Measurements from ENCODE around the gene DPP6. TPM values are rescaled to one million over a fixed set of nuclear protein-coding genes. Genes with fewer than 3 reads are reported as not detected.

Gene DPP6
- total and polyA plus RNA-seq, 2 experiments from 2014 or later: 0.20 to 0.44 TPM

DNA sequence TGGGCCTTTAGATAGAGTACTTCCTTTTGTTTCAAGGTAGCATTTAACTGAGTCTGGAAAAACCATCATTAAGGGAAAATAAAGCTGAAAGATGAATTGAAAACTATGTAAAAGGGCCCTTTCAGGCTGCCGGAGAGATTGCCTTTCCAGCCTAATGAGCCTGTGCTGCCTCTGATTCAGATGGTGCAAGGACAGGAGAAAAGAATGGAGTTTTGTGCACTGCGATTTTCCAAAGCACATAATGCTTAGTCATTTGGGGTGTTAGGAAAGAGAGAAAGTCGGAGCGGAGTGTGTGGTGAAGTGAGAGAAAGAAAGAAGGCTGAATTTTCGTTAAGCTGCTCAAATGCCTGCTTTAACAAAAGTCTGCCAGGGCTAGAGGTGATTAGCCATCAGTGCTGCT lies 691.0 kb downstream of the DPP6 start:
- H3K4me3 ChIP-seq: no peak overlapping the region
- no peaks in the 10 kb centered on the region for H3K9me3 ChIP-seq (ENCODE audit: low read depth)
- no peak overlapping the region for H3K27ac ChIP-seq
- no peak for DNase-seq (ENCODE audit: low spot score)
- H4K20me1 ChIP-seq (ENCODE audit: insufficient read depth, poor library complexity, severe bottlenecking): no peaks in the 10 kb centered on the region
- no peaks in the 10 kb centered on the region for H3K36me3 ChIP-seq (replicated peaks; ENCODE audit: insufficient read depth, low read depth)
- H2AFZ ChIP-seq: no peak overlapping the region
- H3K4me1 ChIP-seq (ENCODE audit: insufficient read depth): no peaks in the 10 kb centered on the region
- TF ChIP-seq EZH2phosphoT487 (IDR thresholded peaks at IDR 0.05; ENCODE audit: low read depth, severe bottlenecking, unreplicated experiment) (no peak), EZH2 (IDR thresholded peaks at IDR 0.05; ENCODE audit: borderline replicate concordance) (no peak)
- TF ChIP-seq, protein P1, sequence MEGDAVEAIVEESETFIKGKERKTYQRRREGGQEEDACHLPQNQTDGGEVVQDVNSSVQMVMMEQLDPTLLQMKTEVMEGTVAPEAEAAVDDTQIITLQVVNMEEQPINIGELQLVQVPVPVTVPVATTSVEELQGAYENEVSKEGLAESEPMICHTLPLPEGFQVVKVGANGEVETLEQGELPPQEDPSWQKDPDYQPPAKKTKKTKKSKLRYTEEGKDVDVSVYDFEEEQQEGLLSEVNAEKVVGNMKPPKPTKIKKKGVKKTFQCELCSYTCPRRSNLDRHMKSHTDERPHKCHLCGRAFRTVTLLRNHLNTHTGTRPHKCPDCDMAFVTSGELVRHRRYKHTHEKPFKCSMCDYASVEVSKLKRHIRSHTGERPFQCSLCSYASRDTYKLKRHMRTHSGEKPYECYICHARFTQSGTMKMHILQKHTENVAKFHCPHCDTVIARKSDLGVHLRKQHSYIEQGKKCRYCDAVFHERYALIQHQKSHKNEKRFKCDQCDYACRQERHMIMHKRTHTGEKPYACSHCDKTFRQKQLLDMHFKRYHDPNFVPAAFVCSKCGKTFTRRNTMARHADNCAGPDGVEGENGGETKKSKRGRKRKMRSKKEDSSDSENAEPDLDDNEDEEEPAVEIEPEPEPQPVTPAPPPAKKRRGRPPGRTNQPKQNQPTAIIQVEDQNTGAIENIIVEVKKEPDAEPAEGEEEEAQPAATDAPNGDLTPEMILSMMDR (IDR thresholded peaks at IDR 0.05; ENCODE audit: poor library complexity): no peak
- H3K79me2 ChIP-seq: no peaks in the 10 kb centered on the region
- 78% methylated on average over 5 of the region's 5 CpGs for WGBS (ENCODE audit: low lambda C conversion rate, missing lambda C conversion rate)
- H3K4me2 ChIP-seq: no peak overlapping the region
- no peaks in the 10 kb centered on the region for H3K9me2 ChIP-seq (replicated peaks; ENCODE audit: insufficient read depth)
- H3K27me3 ChIP-seq: no peaks in the 10 kb centered on the region

DNA sequence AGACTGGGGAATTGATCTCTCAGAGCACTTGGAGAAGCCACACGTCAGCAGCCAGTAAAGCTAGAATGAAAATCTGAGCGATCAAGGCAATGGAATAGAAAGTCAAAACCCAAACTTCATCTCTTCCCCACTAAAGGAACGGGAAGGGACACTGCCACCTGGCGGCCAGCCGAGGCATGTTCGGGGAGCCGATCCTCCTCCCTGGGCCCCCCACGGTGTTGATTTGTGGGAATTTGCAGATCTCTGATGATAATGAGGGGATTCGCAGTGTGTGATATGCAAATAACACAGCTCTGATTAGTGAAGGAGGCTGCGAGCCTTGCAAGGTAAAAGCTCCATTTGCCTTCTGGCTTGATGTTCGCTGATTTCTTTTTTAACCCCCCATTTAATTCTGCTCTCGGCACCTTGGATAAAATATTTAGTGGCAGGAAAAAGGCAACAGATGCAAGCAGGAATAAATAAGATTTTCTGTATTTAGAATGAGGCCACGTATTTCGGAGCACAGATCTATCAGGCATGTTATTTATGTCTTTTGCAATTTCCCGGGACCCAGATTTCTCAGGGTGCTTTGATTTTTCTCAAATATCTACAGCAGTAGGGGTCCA lies 692.2 kb downstream of the DPP6 start:
- no peak overlapping the region for H3K4me2 ChIP-seq
- no peaks in the 10 kb centered on the region for H3K79me2 ChIP-seq
- no peaks in the 10 kb centered on the region for H4K20me1 ChIP-seq (ENCODE audit: insufficient read depth, poor library complexity, severe bottlenecking)
- no peak overlapping the region for H3K4me3 ChIP-seq
- 29% methylated on average over 15 of the region's 15 CpGs for WGBS (ENCODE audit: low lambda C conversion rate, missing lambda C conversion rate)
- H3K4me1 ChIP-seq (ENCODE audit: insufficient read depth): no peaks in the 10 kb centered on the region
- no peaks in the 10 kb centered on the region for H3K9me2 ChIP-seq (replicated peaks; ENCODE audit: insufficient read depth)
- no peaks in the 10 kb centered on the region for H3K36me3 ChIP-seq (replicated peaks; ENCODE audit: insufficient read depth, low read depth)
- H3K27ac ChIP-seq: no peak overlapping the region
- H3K27me3 ChIP-seq: no peaks in the 10 kb centered on the region
- no peak overlapping the region for H2AFZ ChIP-seq
- H3K9me3 ChIP-seq (ENCODE audit: low read depth): no peaks in the 10 kb centered on the region
- TF ChIP-seq, protein P1 (IDR thresholded peaks at IDR 0.05; ENCODE audit: poor library complexity): peak; percentile 75
- TF ChIP-seq EZH2phosphoT487 (IDR thresholded peaks at IDR 0.05; ENCODE audit: low read depth, severe bottlenecking, unreplicated experiment): no peak
- peak; percentile 51 for DNase-seq (ENCODE audit: low spot score)

DNA sequence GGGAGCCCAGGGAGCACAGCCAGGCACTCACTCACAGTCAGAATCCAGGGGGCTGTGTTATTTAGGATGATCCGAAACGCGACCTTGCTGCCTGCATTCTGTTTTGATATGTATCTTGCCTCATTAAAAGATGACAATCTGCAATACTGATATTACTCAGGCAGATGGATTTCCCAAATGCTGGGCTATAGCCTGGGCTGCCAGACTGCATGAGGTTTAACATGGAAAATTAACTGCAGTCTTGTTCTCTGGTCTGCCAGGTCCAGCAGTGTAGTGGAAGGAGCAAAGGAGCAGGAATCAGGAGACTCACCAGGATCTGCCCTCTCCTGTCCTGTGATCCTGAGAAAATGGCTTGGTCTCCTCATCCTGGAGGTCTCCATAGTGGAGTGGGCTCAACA lies 692.7 kb downstream of the DPP6 start:
- Histone ChIP-seq H3K79me2 (no peaks in the 10 kb centered on the region), H2AFZ (no peak overlapping the region), H3K4me1 (ENCODE audit: insufficient read depth) (no peaks in the 10 kb centered on the region), H3K27me3 (no peaks in the 10 kb centered on the region), H4K20me1 (ENCODE audit: insufficient read depth, poor library complexity, severe bottlenecking) (no peaks in the 10 kb centered on the region), H3K9me2 (replicated peaks; ENCODE audit: insufficient read depth) (no peaks in the 10 kb centered on the region), H3K9me3 (ENCODE audit: low read depth) (no peaks in the 10 kb centered on the region), H3K4me3 (no peak overlapping the region), H3K36me3 (replicated peaks; ENCODE audit: insufficient read depth, low read depth) (no peaks in the 10 kb centered on the region), H3K27ac (no peak overlapping the region), H3K4me2 (no peak overlapping the region)
- 59% methylated on average over 3 of the region's 3 CpGs for WGBS (ENCODE audit: low lambda C conversion rate, missing lambda C conversion rate)
- DNase-seq (ENCODE audit: low spot score): no peak
- TF ChIP-seq EZH2phosphoT487 (IDR thresholded peaks at IDR 0.05; ENCODE audit: low read depth, severe bottlenecking, unreplicated experiment) (no peak), EZH2 (IDR thresholded peaks at IDR 0.05; ENCODE audit: borderline replicate concordance) (no peak)
- TF ChIP-seq, protein P1 (IDR thresholded peaks at IDR 0.05; ENCODE audit: poor library complexity): no peak
